ENCODE data around the gene NKRF. TPM values are rescaled to one million over a fixed set of nuclear protein-coding genes. Genes with fewer than 3 reads are reported as not detected.

The NKRF gene
- total and polyA plus RNA-seq, 2 of the 8 experiments (the other 6 are each of a cell fraction or from before 2014, with no cell fraction given): 3.8 to 11.4 TPM

GRCh38 chrX:119647552-119648420 lies 41.6 kb upstream of the NKRF start:
- Histone ChIP-seq H3K23me2 (ENCODE audit: low read depth, low read length) (no peaks in the 10 kb centered on the region), H3K23ac (ENCODE audit: insufficient read length) (no peak overlapping the region), H2BK120ac (replicated peaks; ENCODE audit: low read depth, low read length) (no peak overlapping the region), H2BK5ac (ENCODE audit: low read depth, low read length) (no peak overlapping the region), H2BK12ac (ENCODE audit: low read depth, low read length) (no peak overlapping the region), H3K4me3 (ENCODE audit: extremely low read depth in 1 of 4, insufficient read depth in 2 of 4, low read depth in 3 of 4, low read length in 4 of 4) (no peak overlapping the region), H4K8ac (ENCODE audit: extremely low read depth, insufficient read depth, low read length) (no peak overlapping the region), H3K79me1 (ENCODE audit: low read depth, low read length) (no peaks in the 10 kb centered on the region), H3K36me3 (ENCODE audit: control insufficient read depth in 2 of 4, insufficient read depth in 4 of 4, low read length in 3 of 4) (peaks cover 0 to 3% (median 0%) of the 10 kb centered on the region in 4 experiments; a peak in 1 of 8 replicates), H3K14ac (ENCODE audit: insufficient read length) (no peak overlapping the region), H2AK5ac (ENCODE audit: low read depth, low read length) (no peak overlapping the region), H3K4ac (replicated peaks; ENCODE audit: insufficient read length, low read depth, low read length) (no peak overlapping the region), H3K27ac (ENCODE audit: low read depth, low read length) (no peak overlapping the region), H3K9ac (replicated peaks in 1 of 4; ENCODE audit: extremely low read depth in 1 of 4, low read depth in 3 of 4, low read length in 3 of 4) (no peak overlapping the region), H3K4me1 (replicated peaks in 1 of 4; ENCODE audit: control insufficient read depth in 3 of 4, insufficient read depth in 4 of 4, low read length in 3 of 4) (no peaks in the 10 kb centered on the region), H3K9me3 (ENCODE audit: insufficient read depth in 2 of 2, low read depth in 1 of 2, low read length in 1 of 2) (no peaks in the 10 kb centered on the region), H4K91ac (replicated peaks; ENCODE audit: insufficient read length, low read length) (no peak overlapping the region), H2BK15ac (ENCODE audit: low read length) (no peak overlapping the region), H2BK20ac (ENCODE audit: low read length) (no peak overlapping the region), H3K4me2 (ENCODE audit: insufficient read depth in 1 of 2, low read depth in 2 of 2, low read length in 2 of 2) (no peak overlapping the region), H4K5ac (ENCODE audit: insufficient read length, low read depth, low read length) (no peak overlapping the region), H2AFZ (ENCODE audit: low read length) (no peak overlapping the region), H3K18ac (ENCODE audit: extremely low read depth, low read length) (no peak overlapping the region), H4K20me1 (replicated peaks in 1 of 2; ENCODE audit: control insufficient read depth in 1 of 2, insufficient read depth in 2 of 2, low read length in 2 of 2) (no peaks in the 10 kb centered on the region), H3K27me3 (replicated peaks in 1 of 4; ENCODE audit: control insufficient read depth in 3 of 4, extremely low read depth in 1 of 4, insufficient read depth in 3 of 4, low read length in 3 of 4) (no peaks in the 10 kb centered on the region), H3K79me2 (ENCODE audit: control insufficient read depth in 1 of 2, insufficient read depth in 2 of 2, low read length in 2 of 2) (no peaks in the 10 kb centered on the region), H3K56ac (replicated peaks; ENCODE audit: insufficient read length, low read depth, low read length) (no peak overlapping the region)
- FAIRE-seq (no peak), DNase-seq (ENCODE audit: low read depth in 1 of 2, low spot score in 2 of 2) (no peak)
- 78% methylated on average over 16 of the region's 17 CpGs; no CpG with 5 or more reads in 1 of the 2 experiments for WGBS, 2 experiments (ENCODE audit: extremely low coverage in 1 of 2, insufficient coverage in 1 of 2, insufficient read length in 1 of 2, insufficient replicate concordance in 2 of 2, low coverage in 1 of 2, low lambda C conversion rate in 2 of 2, missing lambda C conversion rate in 1 of 2)
- POLR2A ChIA-PET (ENCODE audit: partially characterized antibody): no interaction called here
- CTCF ChIA-PET (ENCODE audit: partially characterized antibody): interaction anchor here (0.7 kb wide), 1 partner anchor 106 kb away, joined by 3 read pairs; no protein-coding TSS in a partner anchor
- TF ChIP-seq GABPA (IDR thresholded peaks at IDR 0.05; ENCODE audit: borderline replicate concordance, insufficient read depth, low read length): no peak
- TF ChIP-seq RBBP5 (IDR thresholded peaks at IDR 0.05; ENCODE audit: borderline replicate concordance, low read depth, low read length): no peak
- no peak for TF ChIP-seq SRF (IDR thresholded peaks at IDR 0.05; ENCODE audit: low read depth, low read length)
- no peak for TF ChIP-seq HDAC2 (IDR thresholded peaks at IDR 0.05; ENCODE audit: borderline replicate concordance in 1 of 2, low read depth in 2 of 2, low read length in 2 of 2)
- TF ChIP-seq HDAC6 (IDR thresholded peaks at IDR 0.05; ENCODE audit: low read depth, low read length): no peak
- TF ChIP-seq CTBP2 (IDR thresholded peaks at IDR 0.05; ENCODE audit: borderline replicate concordance, insufficient read depth, insufficient read length, low read length): no peak
- no peak for TF ChIP-seq RNF2 (IDR thresholded peaks at IDR 0.05; ENCODE audit: borderline replicate concordance, low read depth, low read length, missing control alignments, poor library complexity, severe bottlenecking)
- no peak for TF ChIP-seq CREB1 (IDR thresholded peaks at IDR 0.05)
- no peak for TF ChIP-seq PHF8 (conservative IDR thresholded peaks at IDR 0.05; ENCODE audit: low read depth, low read length)
- no peak for TF ChIP-seq TAF7 (optimal IDR thresholded peaks at IDR 0.05; ENCODE audit: borderline replicate concordance, low read depth, low read length)
- TF ChIP-seq SP1 (IDR thresholded peaks at IDR 0.05; ENCODE audit: low read depth, low read length): no peak
- TF ChIP-seq EGR1 (IDR thresholded peaks at IDR 0.05; ENCODE audit: borderline replicate concordance, low read depth, low read length): no peak

All from H1 (cell line).